ENCODE measurements around the gene FGFBP3. TPM values are rescaled to one million over a fixed set of nuclear protein-coding genes. Genes with fewer than 3 reads are reported as not detected.

Gene FGFBP3
- total RNA-seq, 1 experiment from 2014 or later: 1.2 TPM

DNA sequence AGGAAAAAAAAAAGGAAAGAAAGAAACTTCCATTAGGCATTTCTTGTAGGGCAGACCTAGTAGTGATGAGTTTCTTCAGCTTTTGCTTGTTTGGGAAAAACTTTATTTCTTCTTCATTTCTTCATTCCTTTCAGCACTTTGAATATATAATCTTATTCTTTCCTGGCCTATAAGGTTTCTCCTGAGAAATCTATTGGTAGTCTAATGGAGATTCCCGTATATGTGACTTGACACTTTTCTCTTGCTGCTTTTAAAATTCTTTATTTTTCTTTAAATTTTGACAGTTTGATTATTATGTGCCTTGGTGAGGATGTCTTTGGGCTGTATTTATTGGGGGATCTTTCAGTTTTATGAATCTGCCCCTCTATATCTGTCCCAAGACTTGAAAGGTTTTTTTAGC, 10.4 kb upstream of the FGFBP3 start:
- ChIA-PET POLR2A (no interaction called here), RAD21 (ENCODE audit: low non-redundant PET in 1 of 2, low total read pairs in 2 of 2, uncharacterized antibody in 2 of 2, unreplicated experiment in 2 of 2) (no interaction called here), CTCF (no interaction called here)
- H3K9me2 ChIP-seq (ENCODE audit: insufficient read depth): no peaks in the 10 kb centered on the region
- H3K9me3 ChIP-seq (ENCODE audit: control insufficient read depth in 1 of 2, insufficient read depth in 1 of 2, low read depth in 1 of 2, low read length in 2 of 2): no peaks in the 10 kb centered on the region
- DNase-seq (ENCODE audit: low read depth, low spot score) (no peak), ATAC-seq (no peak)
- no peak overlapping the region for H3K27ac ChIP-seq (ENCODE audit: low read depth, low read length)
- H3K79me2 ChIP-seq (ENCODE audit: insufficient read depth, low read length): peaks cover 10% of the 10 kb centered on the region
- intact Hi-C loops (cut with micrococcal nuclease): loop anchor here (10.0 kb wide), 3 partner anchors 875 to 1035 kb away; no protein-coding TSS in a partner anchor
- H3K9ac ChIP-seq (ENCODE audit: low read length): no peak overlapping the region
- no peak overlapping the region for H3K4me3 ChIP-seq (replicated peaks in 1 of 2; ENCODE audit: low read depth in 1 of 2, low read length in 2 of 2)
- no peaks in the 10 kb centered on the region for H4K20me1 ChIP-seq (ENCODE audit: insufficient read depth)
- H3K36me3 ChIP-seq (ENCODE audit: control insufficient read depth in 1 of 2, insufficient read depth in 2 of 2, low read length in 2 of 2): no peaks in the 10 kb centered on the region
- no peak overlapping the region for H2AFZ ChIP-seq (ENCODE audit: low read depth, low read length, poor library complexity, severe bottlenecking)
- TF ChIP-seq FOSL1 (IDR thresholded peaks at IDR 0.05; ENCODE audit: low read depth) (no peak), SRF (IDR thresholded peaks at IDR 0.05; ENCODE audit: low read depth) (no peak), CEBPB (IDR thresholded peaks at IDR 0.05; ENCODE audit: low read depth) (no peak), TCF7L2 (IDR thresholded peaks at IDR 0.05; ENCODE audit: borderline replicate concordance, extremely low read depth, insufficient read depth, insufficient read length) (no peak), POLR2AphosphoS5 (IDR thresholded peaks at IDR 0.05; ENCODE audit: low read depth, low read length) (no peak), CBX3 (IDR thresholded peaks at IDR 0.05; ENCODE audit: low read depth) (peak; percentile 60; the same call in 1 of the 2 replicates), POLR2A (IDR thresholded peaks at IDR 0.05; ENCODE audit: borderline replicate concordance, extremely low read depth, insufficient read depth, insufficient read length) (no peak)
- TF ChIP-seq, protein P1, sequence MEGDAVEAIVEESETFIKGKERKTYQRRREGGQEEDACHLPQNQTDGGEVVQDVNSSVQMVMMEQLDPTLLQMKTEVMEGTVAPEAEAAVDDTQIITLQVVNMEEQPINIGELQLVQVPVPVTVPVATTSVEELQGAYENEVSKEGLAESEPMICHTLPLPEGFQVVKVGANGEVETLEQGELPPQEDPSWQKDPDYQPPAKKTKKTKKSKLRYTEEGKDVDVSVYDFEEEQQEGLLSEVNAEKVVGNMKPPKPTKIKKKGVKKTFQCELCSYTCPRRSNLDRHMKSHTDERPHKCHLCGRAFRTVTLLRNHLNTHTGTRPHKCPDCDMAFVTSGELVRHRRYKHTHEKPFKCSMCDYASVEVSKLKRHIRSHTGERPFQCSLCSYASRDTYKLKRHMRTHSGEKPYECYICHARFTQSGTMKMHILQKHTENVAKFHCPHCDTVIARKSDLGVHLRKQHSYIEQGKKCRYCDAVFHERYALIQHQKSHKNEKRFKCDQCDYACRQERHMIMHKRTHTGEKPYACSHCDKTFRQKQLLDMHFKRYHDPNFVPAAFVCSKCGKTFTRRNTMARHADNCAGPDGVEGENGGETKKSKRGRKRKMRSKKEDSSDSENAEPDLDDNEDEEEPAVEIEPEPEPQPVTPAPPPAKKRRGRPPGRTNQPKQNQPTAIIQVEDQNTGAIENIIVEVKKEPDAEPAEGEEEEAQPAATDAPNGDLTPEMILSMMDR (IDR thresholded peaks at IDR 0.05 in 2 of 3, conservative IDR thresholded peaks at IDR 0.05 in 1 of 3; ENCODE audit: borderline replicate concordance in 1 of 3, insufficient read depth in 1 of 3, low read depth in 2 of 3, low read length in 2 of 3): no peak
- no TSS peak for BruUV-seq (replicated peaks)
- peaks cover 4 to 13% of the 10 kb centered on the region in 2 experiments; a peak in 3 of 4 replicates for H3K4me1 ChIP-seq (ENCODE audit: control insufficient read depth in 1 of 2, insufficient read depth in 2 of 2, low read length in 2 of 2)
- H3K27me3 ChIP-seq (ENCODE audit: insufficient read depth, low read length): no peaks in the 10 kb centered on the region
- no peak overlapping the region for H3K4me2 ChIP-seq (ENCODE audit: low read length)

- no peaks in the 10 kb centered on the region for H3K36me3 ChIP-seq (ENCODE audit: control insufficient read depth in 1 of 2, insufficient read depth in 2 of 2, low read length in 2 of 2)
- no peak overlapping the region for H2AFZ ChIP-seq (ENCODE audit: low read depth, low read length, poor library complexity, severe bottlenecking)
- H3K4me3 ChIP-seq (replicated peaks in 1 of 2; ENCODE audit: low read depth in 1 of 2, low read length in 2 of 2): no peak overlapping the region
- TF ChIP-seq CBX3 (IDR thresholded peaks at IDR 0.05; ENCODE audit: low read depth): no peak
- no peaks in the 10 kb centered on the region for H3K9me3 ChIP-seq (ENCODE audit: control insufficient read depth in 1 of 2, insufficient read depth in 1 of 2, low read depth in 1 of 2, low read length in 2 of 2)
- RAD21 ChIA-PET (ENCODE audit: low non-redundant PET in 1 of 2, low total read pairs in 2 of 2, uncharacterized antibody in 2 of 2, unreplicated experiment in 2 of 2): interaction anchor here in 1 of 2 experiments (0.7 kb wide), 1 partner anchor 152 kb away, joined by 3 read pairs; no protein-coding TSS in a partner anchor
- ATAC-seq: no peak
- no peaks in the 10 kb centered on the region for H3K9me2 ChIP-seq (ENCODE audit: insufficient read depth)
- no peak overlapping the region for H3K9ac ChIP-seq (ENCODE audit: low read length)
- no peaks in the 10 kb centered on the region for H4K20me1 ChIP-seq (ENCODE audit: insufficient read depth)
- H3K4me1 ChIP-seq (ENCODE audit: control insufficient read depth in 1 of 2, insufficient read depth in 2 of 2, low read length in 2 of 2): peaks cover 8 to 23% of the 10 kb centered on the region in 2 experiments; a peak in 3 of 4 replicates
- no TSS peak for BruUV-seq (replicated peaks)
- no peaks in the 10 kb centered on the region for H3K79me2 ChIP-seq (ENCODE audit: insufficient read depth, low read length)
- CTCF ChIA-PET: interaction anchor here (0.8 to 1.3 kb wide), 3 partner anchors 152 to 614 kb away, joined by 3 to 9 read pairs (median 3); no protein-coding TSS in a partner anchor
- no peaks in the 10 kb centered on the region for H3K27me3 ChIP-seq (ENCODE audit: insufficient read depth, low read length)
- POLR2A ChIA-PET: no interaction called here
- H3K4me2 ChIP-seq (ENCODE audit: low read length): peak overlapping the region; percentile 100
- no peak for DNase-seq (ENCODE audit: low read depth, low spot score)
- intact Hi-C loops (cut with micrococcal nuclease): loop anchor here (5.0 to 10.0 kb wide), 7 partner anchors 268 to 1158 kb away; no protein-coding TSS in a partner anchor
- no peak overlapping the region for H3K27ac ChIP-seq (ENCODE audit: low read depth, low read length)
Observed at GRCh38 chr10:91910467-91910866, 1.2 kb upstream of the FGFBP3 start.

All from HCT116 (cell line).